Measurements from ENCODE around the gene ZNF516. TPM values are rescaled to one million over a fixed set of nuclear protein-coding genes. Genes with fewer than 3 reads are reported as not detected.

The ZNF516 gene
- total RNA-seq, 1 donor from 2014 or later: 108 TPM

- TF ChIP-seq CTCF (IDR thresholded peaks at IDR 0.05; ENCODE audit: unreplicated experiment): no peak
- DNase-seq (ENCODE audit: low spot score, unreplicated experiment): no peak
- peak overlapping the region; percentile 83 for H3K27ac Mint-ChIP-seq
- no peak overlapping the region for H3K4me3 Mint-ChIP-seq (ENCODE audit: low read depth)
- H3K9me3 Mint-ChIP-seq (ENCODE audit: low read depth): no peaks in the 10 kb centered on the region
- peaks cover 4% of the 10 kb centered on the region for H3K36me3 Mint-ChIP-seq (ENCODE audit: insufficient read depth)
- peaks cover 57% of the 10 kb centered on the region for H3K4me1 Mint-ChIP-seq (ENCODE audit: low read depth)
- H3K27me3 Mint-ChIP-seq: no peaks in the 10 kb centered on the region
Observed at GRCh38 chr18:76425146-76426131, 69.6 kb downstream of the ZNF516 start.

GRCh38 chr18:76422838-76423237, 72.2 kb downstream of the ZNF516 start:
- Mint-ChIP-seq H3K9me3 (ENCODE audit: low read depth) (no peaks in the 10 kb centered on the region), H3K27me3 (no peaks in the 10 kb centered on the region), H3K27ac (peak overlapping the region; percentile 80), H3K4me3 (ENCODE audit: low read depth) (no peak overlapping the region), H3K36me3 (ENCODE audit: insufficient read depth) (peaks cover 2% of the 10 kb centered on the region), H3K4me1 (ENCODE audit: low read depth) (peaks cover 53% of the 10 kb centered on the region)
- no peak for DNase-seq (ENCODE audit: low spot score, unreplicated experiment)
- TF ChIP-seq CTCF (IDR thresholded peaks at IDR 0.05; ENCODE audit: unreplicated experiment): no peak

- no peaks in the 10 kb centered on the region for H3K9me3 Mint-ChIP-seq (ENCODE audit: low read depth)
- no peak overlapping the region for H3K4me3 Mint-ChIP-seq (ENCODE audit: low read depth)
- TF ChIP-seq CTCF (IDR thresholded peaks at IDR 0.05; ENCODE audit: unreplicated experiment): no peak
- peaks cover 2% of the 10 kb centered on the region for H3K36me3 Mint-ChIP-seq (ENCODE audit: insufficient read depth)
- DNase-seq (ENCODE audit: low spot score, unreplicated experiment): no peak
- no peaks in the 10 kb centered on the region for H3K27me3 Mint-ChIP-seq
- H3K4me1 Mint-ChIP-seq (ENCODE audit: low read depth): peaks cover 54% of the 10 kb centered on the region
- H3K27ac Mint-ChIP-seq: peak overlapping the region; percentile 84
Observed at GRCh38 chr18:76422121-76422520, 72.9 kb downstream of the ZNF516 start.

GRCh38 chr18:76421685-76422078, 73.4 kb downstream of the ZNF516 start:
- Mint-ChIP-seq H3K36me3 (ENCODE audit: insufficient read depth) (peaks cover 2% of the 10 kb centered on the region), H3K27me3 (no peaks in the 10 kb centered on the region), H3K4me3 (ENCODE audit: low read depth) (no peak overlapping the region), H3K9me3 (ENCODE audit: low read depth) (no peaks in the 10 kb centered on the region), H3K4me1 (ENCODE audit: low read depth) (peaks cover 59% of the 10 kb centered on the region), H3K27ac (peak overlapping the region; percentile 84)
- TF ChIP-seq CTCF (IDR thresholded peaks at IDR 0.05; ENCODE audit: unreplicated experiment): no peak
- DNase-seq (ENCODE audit: low spot score, unreplicated experiment): no peak

GRCh38 chr18:76420898-76421684, 74.0 kb downstream of the ZNF516 start:
- H3K27me3 Mint-ChIP-seq: no peaks in the 10 kb centered on the region
- H3K4me3 Mint-ChIP-seq (ENCODE audit: low read depth): no peak overlapping the region
- peaks cover 58% of the 10 kb centered on the region for H3K4me1 Mint-ChIP-seq (ENCODE audit: low read depth)
- H3K9me3 Mint-ChIP-seq (ENCODE audit: low read depth): no peaks in the 10 kb centered on the region
- peak overlapping the region; percentile 84 for H3K27ac Mint-ChIP-seq
- no peak for DNase-seq (ENCODE audit: low spot score, unreplicated experiment)
- no peak for TF ChIP-seq CTCF (IDR thresholded peaks at IDR 0.05; ENCODE audit: unreplicated experiment)
- peaks cover under 1% of the 10 kb centered on the region for H3K36me3 Mint-ChIP-seq (ENCODE audit: insufficient read depth)
